Cardiac fibroblast (primary cell): ENCODE measurements around the gene PGM2L1.
"Not testable (repeated sequence)": the region's sequence is repeated elsewhere in the genome, so short reads cannot be mapped to it uniquely, and the experiment has no call there.

Experiments used
- DNase-seq, 2 donors: peaks; one replicate each; pipeline versions ENCODE4 v3.0.0 to v3.0.0-alpha.2; 2010; ENCODE audit warnings: low read depth in 2 of 2
- H3K4me3 ChIP-seq, 2 donors: replicated peaks in 1 of 2; 1 replicate in 1 of 2; 2 replicates in 1 of 2; pipeline ENCODE4 v1.5.1; 2011; ENCODE audit warnings: low read depth in 2 of 2, low read length in 2 of 2, mild to moderate bottlenecking in 2 of 2, moderate library complexity in 1 of 2
- TF ChIP-seq, protein P1 (sequence below): IDR thresholded peaks from one replicate; pipeline ENCODE4 v1.5.1; 2011; ENCODE audit warnings: low read depth, mild to moderate bottlenecking, low read length, inconsistent platforms

Gene PGM2L1

DNA sequence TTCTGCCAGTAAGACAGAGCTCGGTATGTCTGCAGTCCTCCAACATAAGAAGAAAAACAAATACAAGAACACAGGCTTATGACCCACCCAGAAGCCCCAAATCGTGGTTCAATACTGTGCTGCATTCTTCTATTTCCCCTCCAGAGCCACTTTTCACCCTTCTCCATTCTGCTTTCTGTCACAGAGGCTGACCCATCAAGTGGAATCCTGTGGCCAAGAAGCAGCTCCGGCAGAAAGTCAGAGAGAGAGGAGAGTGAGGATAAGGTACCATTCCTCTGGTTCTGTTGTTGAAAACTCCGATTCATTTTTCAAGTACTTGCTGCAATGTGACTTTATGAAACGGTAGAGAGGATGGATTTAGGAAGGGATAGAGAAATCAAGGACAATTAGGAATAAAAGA lies 30.4 kb downstream of the PGM2L1 start:
- no peak overlapping the region for H3K4me3 ChIP-seq
- TF ChIP-seq, protein P1, sequence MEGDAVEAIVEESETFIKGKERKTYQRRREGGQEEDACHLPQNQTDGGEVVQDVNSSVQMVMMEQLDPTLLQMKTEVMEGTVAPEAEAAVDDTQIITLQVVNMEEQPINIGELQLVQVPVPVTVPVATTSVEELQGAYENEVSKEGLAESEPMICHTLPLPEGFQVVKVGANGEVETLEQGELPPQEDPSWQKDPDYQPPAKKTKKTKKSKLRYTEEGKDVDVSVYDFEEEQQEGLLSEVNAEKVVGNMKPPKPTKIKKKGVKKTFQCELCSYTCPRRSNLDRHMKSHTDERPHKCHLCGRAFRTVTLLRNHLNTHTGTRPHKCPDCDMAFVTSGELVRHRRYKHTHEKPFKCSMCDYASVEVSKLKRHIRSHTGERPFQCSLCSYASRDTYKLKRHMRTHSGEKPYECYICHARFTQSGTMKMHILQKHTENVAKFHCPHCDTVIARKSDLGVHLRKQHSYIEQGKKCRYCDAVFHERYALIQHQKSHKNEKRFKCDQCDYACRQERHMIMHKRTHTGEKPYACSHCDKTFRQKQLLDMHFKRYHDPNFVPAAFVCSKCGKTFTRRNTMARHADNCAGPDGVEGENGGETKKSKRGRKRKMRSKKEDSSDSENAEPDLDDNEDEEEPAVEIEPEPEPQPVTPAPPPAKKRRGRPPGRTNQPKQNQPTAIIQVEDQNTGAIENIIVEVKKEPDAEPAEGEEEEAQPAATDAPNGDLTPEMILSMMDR = no peak
- DNase-seq = no peak

DNA sequence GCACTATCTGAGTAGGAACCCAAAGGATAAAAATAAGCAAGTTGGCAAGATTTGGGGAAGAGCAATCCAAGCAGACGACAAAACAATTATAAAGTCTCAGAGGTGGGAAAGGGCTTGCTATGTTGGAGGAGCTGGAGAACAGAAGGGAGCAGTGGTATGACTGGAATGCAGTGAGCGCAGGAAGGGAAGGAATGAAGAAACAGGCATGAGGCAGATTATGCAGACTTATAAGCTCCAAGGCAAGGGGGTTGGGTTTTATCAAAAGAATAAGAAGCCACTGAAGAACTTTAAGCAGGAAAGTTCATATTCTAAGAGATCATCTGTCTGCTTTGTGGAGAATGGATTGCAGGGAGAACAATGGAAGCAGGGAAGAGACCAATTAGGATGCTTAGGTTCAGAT lies 31.7 kb downstream of the PGM2L1 start:
- TF ChIP-seq, protein P1 = no peak
- DNase-seq = peak; percentile 83 to 92
- no peak overlapping the region for H3K4me3 ChIP-seq

DNA sequence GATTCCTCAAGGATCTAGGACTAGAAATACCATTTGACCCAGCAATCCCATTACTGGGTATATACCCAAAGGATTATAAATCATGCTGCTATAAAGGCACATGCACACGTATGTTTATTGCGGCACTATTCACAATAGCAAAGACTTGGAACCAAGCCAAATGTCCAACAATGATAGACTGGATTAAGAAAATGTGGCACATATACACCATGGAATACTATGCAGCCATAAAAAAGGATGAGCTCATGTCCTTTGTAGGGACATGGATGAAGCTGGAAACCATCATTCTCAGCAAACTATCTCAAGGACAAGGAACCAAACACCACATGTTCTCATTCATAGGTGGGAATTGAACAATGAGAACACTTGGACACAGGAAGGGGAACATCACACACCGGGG lies 32.4 kb downstream of the PGM2L1 start:
- DNase-seq = not testable (repeated sequence)

DNA sequence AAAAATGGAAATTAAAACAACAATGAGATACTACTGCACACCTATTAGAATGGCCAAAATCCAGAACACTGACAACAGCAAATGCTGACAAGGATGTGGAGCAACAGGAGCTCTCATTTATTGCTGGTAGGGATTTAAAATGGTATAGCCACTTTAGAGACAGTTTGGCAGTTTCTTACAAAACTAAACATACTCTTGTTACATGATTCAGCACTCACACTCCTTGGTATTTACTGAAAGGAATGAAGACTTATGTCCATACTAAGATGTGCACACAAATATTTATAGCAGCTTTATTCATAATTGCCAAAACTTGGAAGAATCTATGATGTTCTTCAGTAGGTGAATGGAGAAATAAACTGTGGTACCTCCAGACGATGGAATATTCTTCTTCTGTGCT lies 40.8 kb downstream of the PGM2L1 start:
- TF ChIP-seq, protein P1 = no peak
- no peak for DNase-seq
- no peak overlapping the region for H3K4me3 ChIP-seq

More for the DNA sequence above, 32.4 kb downstream of the PGM2L1 start:
- not testable (repeated sequence) for H3K4me3 ChIP-seq

DNA sequence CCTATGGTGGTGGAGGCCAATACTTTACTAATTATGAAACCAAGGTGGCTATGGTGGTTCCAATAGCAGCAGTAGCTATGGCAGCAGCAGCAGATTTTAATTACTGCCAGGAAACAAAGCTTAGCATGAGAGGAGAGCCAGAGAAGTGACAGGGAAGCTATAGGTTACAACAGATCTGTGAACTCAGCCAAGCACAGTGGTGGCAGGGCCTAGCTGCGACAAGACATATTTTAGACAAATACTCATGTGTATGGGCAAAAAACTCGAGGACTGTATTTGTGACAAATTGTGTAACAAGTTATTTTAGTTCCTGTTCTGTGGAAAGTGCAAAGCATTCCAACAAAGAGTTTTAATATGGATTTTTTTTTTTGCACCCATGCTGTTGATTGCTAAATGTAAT lies 42.6 kb downstream of the PGM2L1 start:
- no peak for DNase-seq
- H3K4me3 ChIP-seq = no peak overlapping the region
- TF ChIP-seq, protein P1 = no peak

DNA sequence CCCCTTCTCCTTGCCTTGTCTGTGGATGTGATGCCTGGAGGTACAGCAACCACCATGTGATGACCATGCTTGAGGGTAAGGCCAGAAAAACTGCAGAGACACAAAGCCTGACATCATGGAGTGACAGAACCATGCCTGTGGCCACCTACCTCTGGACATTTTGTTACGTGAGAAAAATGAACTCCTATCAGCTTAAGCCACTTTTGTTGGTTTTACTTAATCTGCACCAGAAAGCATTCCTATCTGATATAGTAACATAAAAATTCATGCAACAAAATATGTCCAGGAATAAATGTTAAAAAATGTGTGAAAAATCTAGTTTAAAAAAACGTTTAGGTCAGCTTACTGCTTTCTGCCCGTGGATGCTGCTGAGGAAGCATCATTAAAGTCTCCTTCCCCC lies 44.2 kb downstream of the PGM2L1 start:
- no peak for DNase-seq
- H3K4me3 ChIP-seq = no peak overlapping the region
- TF ChIP-seq, protein P1 = no peak

DNA sequence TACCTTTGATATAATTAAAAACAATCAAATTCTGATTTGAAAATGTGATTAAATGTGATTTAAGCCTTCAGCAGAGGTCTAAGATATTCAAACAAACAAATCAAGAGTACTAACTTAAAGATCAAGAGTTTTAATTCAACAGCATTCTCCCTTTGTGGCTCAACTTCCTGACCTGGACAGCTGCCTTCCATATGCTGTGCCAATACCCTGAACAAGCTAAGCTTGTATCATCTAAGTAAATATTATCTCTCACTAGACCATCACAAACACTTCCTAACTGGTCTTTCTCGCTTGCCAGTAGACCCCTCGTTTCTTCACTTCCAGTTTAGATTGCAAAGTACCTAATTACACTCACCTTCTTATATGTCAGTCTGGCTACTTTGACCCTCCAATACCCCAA lies 50.9 kb downstream of the PGM2L1 start:
- DNase-seq = peak; percentile 53 to 59
- TF ChIP-seq, protein P1 = no peak
- no peak overlapping the region for H3K4me3 ChIP-seq
